Ishikawa (cell line): ENCODE measurements around the gene MAFF.

Experiments
- EP300 ChIP-seq: IDR thresholded peaks from 2 replicates; pipeline ENCODE4 v1.6.1; 2012; ENCODE audit warnings: borderline replicate concordance
- NFIC ChIP-seq: IDR thresholded peaks from 2 replicates; pipeline ENCODE4 v1.6.1; 2012
- RAD21 ChIP-seq: IDR thresholded peaks from 2 replicates; pipeline ENCODE4 v1.6.1; 2012; ENCODE audit warnings: low read depth
- TCF12 ChIP-seq: IDR thresholded peaks from 2 replicates; pipeline ENCODE4 v1.6.1; 2012; ENCODE audit warnings: low read depth
- YY1 ChIP-seq: IDR thresholded peaks from 2 replicates; pipeline ENCODE4 v1.6.1; 2012; ENCODE audit warnings: low read depth
- TF ChIP-seq, protein P1 (sequence below): IDR thresholded peaks from 2 replicates; pipeline ENCODE4 v1.6.1; 2012
- TF ChIP-seq, protein P2 (sequence below): IDR thresholded peaks from 2 replicates; pipeline ENCODE4 v1.6.1; 2012; ENCODE audit warnings: low read depth, mild to moderate bottlenecking
- TF ChIP-seq, protein P3 (sequence below): IDR thresholded peaks from 2 replicates; pipeline ENCODE4 v1.6.1; 2012

DNA sequence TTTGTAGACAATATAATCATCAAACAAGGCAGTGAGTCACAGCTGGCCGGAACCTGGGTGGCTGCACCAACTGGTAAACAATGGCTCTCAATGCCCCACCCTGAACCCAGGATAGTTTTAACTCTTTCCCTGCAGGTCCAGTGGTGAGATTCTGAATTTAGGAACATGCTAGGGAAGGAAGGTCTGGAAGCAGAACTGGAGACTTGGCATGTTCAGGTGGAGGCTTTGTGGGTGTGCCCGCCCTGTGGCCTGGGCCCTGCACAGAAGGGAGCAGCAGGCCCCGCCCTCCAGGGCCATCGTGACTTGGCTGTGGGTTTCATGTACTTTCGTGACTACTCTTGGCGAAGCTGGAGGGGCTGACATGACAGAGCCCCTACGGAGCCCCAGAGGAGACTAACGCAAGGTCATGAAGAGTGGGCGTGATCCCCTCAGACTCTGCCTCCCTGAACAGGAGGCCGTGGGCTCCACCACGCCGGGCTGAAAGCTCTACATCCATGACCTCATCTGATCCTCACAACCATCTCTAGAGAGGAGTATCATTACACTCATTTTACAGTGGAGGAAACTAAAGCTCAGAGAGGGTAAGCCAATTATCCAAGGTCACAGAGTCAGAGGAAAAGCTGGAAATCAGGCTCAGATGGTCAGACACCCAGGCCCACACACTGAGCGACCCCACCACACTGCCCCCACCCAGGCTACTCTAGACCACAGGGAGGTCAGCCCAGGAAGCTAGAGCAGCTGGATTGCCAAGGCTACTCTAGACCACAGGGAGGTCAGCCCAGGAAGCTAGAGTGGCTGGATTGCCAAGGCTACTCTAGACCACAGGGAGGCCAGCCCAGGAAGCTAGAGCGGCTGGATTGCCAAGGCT, 27.3 kb downstream of the MAFF start:
- TF ChIP-seq NFIC (no peak), EP300 (peak; percentile 54; the same call in 1 of the 2 replicates), YY1 (no peak), TCF12 (no peak), RAD21 (no peak)
- TF ChIP-seq, protein P1, sequence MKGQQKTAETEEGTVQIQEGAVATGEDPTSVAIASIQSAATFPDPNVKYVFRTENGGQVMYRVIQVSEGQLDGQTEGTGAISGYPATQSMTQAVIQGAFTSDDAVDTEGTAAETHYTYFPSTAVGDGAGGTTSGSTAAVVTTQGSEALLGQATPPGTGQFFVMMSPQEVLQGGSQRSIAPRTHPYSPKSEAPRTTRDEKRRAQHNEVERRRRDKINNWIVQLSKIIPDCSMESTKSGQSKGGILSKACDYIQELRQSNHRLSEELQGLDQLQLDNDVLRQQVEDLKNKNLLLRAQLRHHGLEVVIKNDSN = no peak
- TF ChIP-seq, protein P2, sequence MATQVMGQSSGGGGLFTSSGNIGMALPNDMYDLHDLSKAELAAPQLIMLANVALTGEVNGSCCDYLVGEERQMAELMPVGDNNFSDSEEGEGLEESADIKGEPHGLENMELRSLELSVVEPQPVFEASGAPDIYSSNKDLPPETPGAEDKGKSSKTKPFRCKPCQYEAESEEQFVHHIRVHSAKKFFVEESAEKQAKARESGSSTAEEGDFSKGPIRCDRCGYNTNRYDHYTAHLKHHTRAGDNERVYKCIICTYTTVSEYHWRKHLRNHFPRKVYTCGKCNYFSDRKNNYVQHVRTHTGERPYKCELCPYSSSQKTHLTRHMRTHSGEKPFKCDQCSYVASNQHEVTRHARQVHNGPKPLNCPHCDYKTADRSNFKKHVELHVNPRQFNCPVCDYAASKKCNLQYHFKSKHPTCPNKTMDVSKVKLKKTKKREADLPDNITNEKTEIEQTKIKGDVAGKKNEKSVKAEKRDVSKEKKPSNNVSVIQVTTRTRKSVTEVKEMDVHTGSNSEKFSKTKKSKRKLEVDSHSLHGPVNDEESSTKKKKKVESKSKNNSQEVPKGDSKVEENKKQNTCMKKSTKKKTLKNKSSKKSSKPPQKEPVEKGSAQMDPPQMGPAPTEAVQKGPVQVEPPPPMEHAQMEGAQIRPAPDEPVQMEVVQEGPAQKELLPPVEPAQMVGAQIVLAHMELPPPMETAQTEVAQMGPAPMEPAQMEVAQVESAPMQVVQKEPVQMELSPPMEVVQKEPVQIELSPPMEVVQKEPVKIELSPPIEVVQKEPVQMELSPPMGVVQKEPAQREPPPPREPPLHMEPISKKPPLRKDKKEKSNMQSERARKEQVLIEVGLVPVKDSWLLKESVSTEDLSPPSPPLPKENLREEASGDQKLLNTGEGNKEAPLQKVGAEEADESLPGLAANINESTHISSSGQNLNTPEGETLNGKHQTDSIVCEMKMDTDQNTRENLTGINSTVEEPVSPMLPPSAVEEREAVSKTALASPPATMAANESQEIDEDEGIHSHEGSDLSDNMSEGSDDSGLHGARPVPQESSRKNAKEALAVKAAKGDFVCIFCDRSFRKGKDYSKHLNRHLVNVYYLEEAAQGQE = no peak
- TF ChIP-seq, protein P3, sequence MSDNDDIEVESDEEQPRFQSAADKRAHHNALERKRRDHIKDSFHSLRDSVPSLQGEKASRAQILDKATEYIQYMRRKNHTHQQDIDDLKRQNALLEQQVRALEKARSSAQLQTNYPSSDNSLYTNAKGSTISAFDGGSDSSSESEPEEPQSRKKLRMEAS = 0 out of 2 replicates have a peak, but pooled peaks have one; percentile 38
